GM23338 (cell line): ENCODE results near the gene ADCY1. TPM values are rescaled to one million over a fixed set of nuclear protein-coding genes. Genes with fewer than 3 reads are reported as not detected.

ENCODE experiments used
- ATAC-seq: fragments of 200-7000 bp; cut with Tn5 transposase; 3 replicates; pipeline ENCODE4 v1.9.1; 2020
- DNase-seq: peaks from one replicate; pipeline ENCODE4 v3.0.0-alpha.2; 2015; ENCODE audit warnings: low spot score
- H2AFZ ChIP-seq: fragments of 200-600 bp; sonication (generic); 2 replicates; pipeline ENCODE4 v1.8.0; 2016; ENCODE audit warnings: antibody characterized with exemption, mild to moderate bottlenecking, moderate library complexity
- H3F3A ChIP-seq: fragments of 200-600 bp; sonication (generic); replicated peaks from 2 replicates; pipeline ENCODE4 v1.8.0; 2017; ENCODE audit warnings: antibody characterized with exemption, mixed run types, low read depth
- H3K27ac ChIP-seq: fragments of 200-600 bp; sonication (generic); 2 replicates; pipeline ENCODE4 v1.6.1; 2016; ENCODE audit warnings: low read depth
- H3K27me3 ChIP-seq: fragments of 200-600 bp; sonication (generic); 2 replicates; pipeline ENCODE4 v1.8.0; 2016; ENCODE audit warnings: mild to moderate bottlenecking, mixed run types, moderate library complexity; ENCODE audit not compliant: insufficient read depth
- H3K36me3 ChIP-seq: fragments of 200-600 bp; sonication (generic); 2 replicates; pipeline ENCODE4 v1.8.0; 2016; ENCODE audit warnings: mild to moderate bottlenecking; ENCODE audit not compliant: insufficient read depth
- H3K4me1 ChIP-seq: fragments of 200-600 bp; sonication (generic); 2 replicates; pipeline ENCODE4 v1.8.0; 2016; ENCODE audit warnings: mild to moderate bottlenecking, moderate library complexity; ENCODE audit not compliant: insufficient read depth
- H3K4me2 ChIP-seq: fragments of 200-600 bp; sonication (generic); 2 replicates; pipeline ENCODE4 v1.7.1; 2017; ENCODE audit warnings: mixed run types
- H3K4me3 ChIP-seq: fragments of 200-600 bp; sonication (generic); 2 replicates; pipeline ENCODE4 v1.6.1; 2016; ENCODE audit warnings: mixed run types
- H3K79me2 ChIP-seq: fragments of 200-600 bp; sonication (generic); replicated peaks from 2 replicates; pipeline ENCODE4 v1.8.0; 2017; ENCODE audit warnings: mild to moderate bottlenecking; ENCODE audit not compliant: insufficient read depth
- H3K9me2 ChIP-seq: fragments of 200-600 bp; sonication (generic); 2 replicates; pipeline ENCODE4 v1.8.0; 2017; ENCODE audit not compliant: insufficient read depth
- H4K20me1 ChIP-seq: fragments of 200-600 bp; sonication (generic); replicated peaks from 2 replicates; pipeline ENCODE4 v1.8.0; 2017; ENCODE audit warnings: mild to moderate bottlenecking; ENCODE audit not compliant: insufficient read depth
- H3K27ac Mint-ChIP-seq: 2 replicates; pipeline ENCODE4 v1.8.0; 2020; ENCODE audit warnings: inconsistent platforms, mild to moderate bottlenecking, moderate library complexity, mixed read lengths
- H3K27me3 Mint-ChIP-seq: 3 replicates; pipeline ENCODE4 v1.8.0; 2022; ENCODE audit warnings: low read depth, mild to moderate bottlenecking, moderate library complexity, mixed read lengths, inconsistent platforms; ENCODE audit not compliant: insufficient read depth, poor library complexity
- H3K36me3 Mint-ChIP-seq: 3 replicates; pipeline ENCODE4 v1.8.0; 2021; ENCODE audit warnings: low read depth, mild to moderate bottlenecking, inconsistent platforms, moderate library complexity, mixed read lengths
- H3K4me1 Mint-ChIP-seq: 3 replicates; pipeline ENCODE4 v1.8.0; 2020; ENCODE audit warnings: mild to moderate bottlenecking, inconsistent platforms, mixed read lengths
- H3K4me3 Mint-ChIP-seq: 3 replicates; pipeline ENCODE4 v1.8.0; 2021; ENCODE audit warnings: moderate library complexity, mild to moderate bottlenecking, inconsistent platforms, mixed read lengths
- H3K9me3 Mint-ChIP-seq: 3 replicates; pipeline ENCODE4 v1.8.0; 2020; ENCODE audit warnings: moderate library complexity, mild to moderate bottlenecking, inconsistent platforms, mixed read lengths
- CREB1 ChIP-seq: fragments of 250-450 bp; sonication (Bioruptor Pico); IDR thresholded peaks from 2 replicates; pipeline ENCODE4 v1.5.0; 2020; ENCODE audit warnings: low read depth, mild to moderate bottlenecking, moderate library complexity
- CTCF ChIP-seq, 2 experiments: fragments of 200-600 bp in 1 of 2; sonication (generic) in 1 of 2; conservative IDR thresholded peaks; 2 replicates each; pipeline versions ENCODE4 v1.5.1 to v1.6.1; 2016 to 2017; ENCODE audit warnings: antibody characterized with exemption in 2 of 2, low read depth in 2 of 2, mild to moderate bottlenecking in 2 of 2, moderate library complexity in 1 of 2
- ETS1 ChIP-seq: IDR thresholded peaks from 2 replicates; pipeline ENCODE4 v1.6.1; 2016; ENCODE audit warnings: antibody characterized with exemption
- EZH2 ChIP-seq: fragments of 200-600 bp; sonication (generic); IDR thresholded peaks from one replicate; pipeline ENCODE4 v1.8.0; 2017; ENCODE audit warnings: antibody characterized with exemption, mild to moderate bottlenecking, low read depth; ENCODE audit not compliant: unreplicated experiment
- EZH2phosphoT487 ChIP-seq: fragments of 200-600 bp; sonication (generic); IDR thresholded peaks from one replicate; pipeline ENCODE4 v1.8.1; 2018; ENCODE audit warnings: antibody characterized with exemption; ENCODE audit not compliant: unreplicated experiment
- JUNB ChIP-seq: IDR thresholded peaks from one replicate; pipeline ENCODE4 v1.6.1; 2016; ENCODE audit warnings: antibody characterized with exemption; ENCODE audit not compliant: unreplicated experiment
- NANOG ChIP-seq: IDR thresholded peaks from 2 replicates; pipeline ENCODE4 v1.6.1; 2016; ENCODE audit warnings: antibody characterized with exemption, borderline replicate concordance
- POLR2AphosphoS5 ChIP-seq: IDR thresholded peaks from 2 replicates; pipeline ENCODE4 v1.6.1; 2016; ENCODE audit warnings: antibody characterized with exemption, low read depth
- REST ChIP-seq: IDR thresholded peaks from one replicate; pipeline ENCODE4 v1.6.1; 2018; ENCODE audit warnings: antibody characterized with exemption; ENCODE audit not compliant: unreplicated experiment
- STAT1 ChIP-seq: IDR thresholded peaks from one replicate; pipeline ENCODE4 v1.6.1; 2016; ENCODE audit warnings: antibody characterized with exemption; ENCODE audit not compliant: unreplicated experiment
- ZNF114 ChIP-seq: fragments of 250-450 bp; sonication (Bioruptor Pico); IDR thresholded peaks from 2 replicates; pipeline ENCODE4 v1.5.0; 2020; ENCODE audit warnings: mild to moderate bottlenecking, moderate library complexity
- ZNF331 ChIP-seq: fragments of 250-450 bp; sonication (Bioruptor Pico); IDR thresholded peaks from 2 replicates; pipeline ENCODE4 v1.5.0; 2020; ENCODE audit warnings: low read depth, mild to moderate bottlenecking, moderate library complexity
- ZNF462 ChIP-seq: fragments of 250-450 bp; sonication (Bioruptor Pico); IDR thresholded peaks from 2 replicates; pipeline ENCODE4 v1.5.0; 2020; ENCODE audit warnings: mild to moderate bottlenecking, moderate library complexity
- polyA plus RNA-seq: library from polyadenylated mRNA; unstranded; fragments of >200 nt; fragmentation: Nextera tagmentation; extraction: Ambion mirVana; gene quantifications from 2 replicates; pipeline ENCODE4 v1.2.1, GENCODE V29; 2016
- total RNA-seq: library from RNA; depleted of rRNA; stranded (reverse); fragments of >200 nt; shearing (Covaris generic); gene quantifications from 2 replicates; pipeline ENCODE4 v1.2.3, GENCODE V29; 2014

The ADCY1 gene
- total and polyA plus RNA-seq, 2 experiments from 2014 or later: 2.3 to 18.7 TPM

- Histone ChIP-seq H4K20me1 (no peaks in the 10 kb centered on the region), H3K79me2 (no peaks in the 10 kb centered on the region), H2AFZ (no peak overlapping the region), H3K36me3 (no peaks in the 10 kb centered on the region), H3F3A (no peaks in the 10 kb centered on the region), H3K27me3 (no peaks in the 10 kb centered on the region), H3K4me3 (no peak overlapping the region), H3K4me2 (no peak overlapping the region), H3K27ac (no peak overlapping the region), H3K4me1 (no peaks in the 10 kb centered on the region), H3K9me2 (no peaks in the 10 kb centered on the region)
- H3K27me3 Mint-ChIP-seq: peaks cover 3% of the 10 kb centered on the region
- no peaks in the 10 kb centered on the region; the same call in 2 of the 3 replicates for H3K4me1 Mint-ChIP-seq
- H3K27ac Mint-ChIP-seq: no peak overlapping the region
- DNase-seq (no peak), ATAC-seq (no peak; the same call in 2 of the 3 replicates)
- TF ChIP-seq STAT1 (no peak), EZH2phosphoT487 (no peak), ETS1 (no peak), EZH2 (no peak), ZNF331 (CRISPR knock-in tag) (no peak), REST (no peak), JUNB (no peak), ZNF114 (CRISPR knock-in tag) (no peak), NANOG (no peak), ZNF462 (CRISPR knock-in tag) (no peak), CTCF (conservative IDR thresholded peaks at IDR 0.05; ENCODE audit: low read depth in 2 of 2) (no peak), CREB1 (CRISPR knock-in tag) (no peak), POLR2AphosphoS5 (no peak)
- no peak overlapping the region for H3K4me3 Mint-ChIP-seq
- H3K9me3 Mint-ChIP-seq: no peaks in the 10 kb centered on the region; the same call in 2 of the 3 replicates
- H3K36me3 Mint-ChIP-seq: peaks cover 17% of the 10 kb centered on the region
Measured at GRCh38 chr7:45704683-45705016, 130.5 kb downstream of the ADCY1 start.
